Colonic mucosa (tissue), 4 donors: ENCODE data around the gene PIAS2. TPM values are rescaled to one million over a fixed set of nuclear protein-coding genes. Genes with fewer than 3 reads are reported as not detected.

ENCODE experiments used
- DNase-seq: peaks from one replicate; pipeline ENCODE4 v3.0.0-alpha.2; 2020
- H3K27ac ChIP-seq: fragments of 200-600 bp; one replicate; pipeline ENCODE4 v1.8.0; 2021
- H3K27me3 ChIP-seq: fragments of 200-600 bp; one replicate; pipeline ENCODE4 v1.8.0; 2021
- H3K36me3 ChIP-seq: fragments of 200-600 bp; one replicate; pipeline ENCODE4 v1.8.0; 2021
- H3K4me1 ChIP-seq: fragments of 200-600 bp; one replicate; pipeline ENCODE4 v1.8.0; 2021; ENCODE audit warnings: mild to moderate bottlenecking
- H3K4me3 ChIP-seq: fragments of 200-600 bp; one replicate; pipeline ENCODE4 v1.8.0; 2021
- H3K9ac ChIP-seq, 2 donors: one replicate each; pipeline ENCODE4 v1.7.0; 2013; ENCODE audit warnings: control low read depth in 2 of 2, low read depth in 2 of 2, low read length in 2 of 2
- H3K9me3 ChIP-seq: fragments of 200-600 bp; one replicate; pipeline ENCODE4 v1.8.0; 2021
- CTCF ChIP-seq: fragments of 200-600 bp; IDR thresholded peaks from one replicate; pipeline ENCODE4 v1.8.0; 2022; ENCODE audit warnings: antibody characterized with exemption, mild to moderate bottlenecking
- intact Hi-C: fragments of 100-400 bp; cut with DNase I; formaldehyde crosslinking; loops from one replicate; pipeline ENCODE4 v1.14.1; 2022
- total RNA-seq, 2 donors: library from RNA; stranded (reverse); fragmentation: NEBNext Ultra II Directional in 1 of 2; extraction: Animal tissue kit (Norgen Biotek cat#: 25700) in 1 of 2; gene quantifications; one replicate each; pipeline ENCODE4 v1.2.1, GENCODE V29; 2021
- donor health status: healthy.
- donor health status: DM: no; HTN: no; CAD: no.
- donor health status: DM: no; HTN: no; CAD: no.

PIAS2 gene
- total RNA-seq, 2 donors from 2014 or later, result 29.0 to 42.0 TPM

- no peak for TF ChIP-seq CTCF
- intact Hi-C loops, result no loop called here
- DNase-seq, result no peak
Measured at GRCh38 chr18:46829531-46829930, 87.8 kb downstream of the PIAS2 start.

DNA sequence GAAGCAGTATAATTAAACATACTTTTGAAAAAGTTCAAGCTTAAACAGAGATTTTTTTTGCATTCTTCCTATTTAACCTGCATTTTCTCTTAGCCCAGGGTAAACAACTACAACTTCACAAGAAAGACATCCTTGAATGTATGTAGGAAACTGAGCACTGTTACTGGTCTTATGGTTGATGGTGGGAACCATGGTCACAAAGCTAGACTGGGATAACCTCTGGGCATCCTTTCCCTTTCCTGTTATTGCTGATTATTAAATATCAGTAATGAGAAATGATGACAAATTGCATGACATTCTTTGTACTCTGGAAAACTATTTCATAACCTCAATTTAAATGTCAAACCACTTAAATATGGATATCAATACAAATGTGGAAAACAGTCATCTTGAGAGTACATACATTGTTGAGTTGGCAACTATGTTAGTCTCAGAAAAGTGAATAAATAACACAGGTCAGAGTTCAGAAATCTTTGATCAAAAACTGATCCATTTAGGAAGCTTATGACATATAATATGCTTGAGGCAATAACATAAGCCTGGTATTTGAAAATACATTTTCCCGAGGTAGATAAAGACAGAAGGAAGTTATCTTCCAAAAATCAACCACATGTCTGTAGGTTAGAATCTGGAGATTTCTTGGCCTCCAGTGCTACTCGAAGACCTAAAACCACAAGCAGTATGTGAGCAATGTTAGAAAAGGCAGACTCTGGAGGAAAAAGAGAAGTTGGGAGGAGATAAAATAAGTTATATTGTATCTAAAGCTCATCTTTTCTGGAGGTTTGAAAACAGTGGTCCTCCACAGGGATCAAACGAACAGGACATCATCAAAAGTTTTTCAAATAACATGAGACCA lies 95.2 kb downstream of the PIAS2 start:
- no peak for TF ChIP-seq CTCF
- Histone ChIP-seq H3K9ac (no peak overlapping the region), H3K27ac (no peak overlapping the region), H3K4me3 (no peak overlapping the region), H3K4me1 (no peaks in the 10 kb centered on the region), H3K9me3 (no peaks in the 10 kb centered on the region), H3K27me3 (no peaks in the 10 kb centered on the region), H3K36me3 (no peaks in the 10 kb centered on the region)
- no peak for DNase-seq
- intact Hi-C loops, result no loop called here

More at GRCh38 chr18:46829531-46829930, 87.8 kb downstream of the PIAS2 start:
- no peaks in the 10 kb centered on the region for H3K27me3 ChIP-seq
- no peaks in the 10 kb centered on the region for H3K4me1 ChIP-seq
- H3K36me3 ChIP-seq, result peaks cover 5% of the 10 kb centered on the region
- no peaks in the 10 kb centered on the region for H3K9me3 ChIP-seq
- no peak overlapping the region for H3K27ac ChIP-seq
- no peak overlapping the region for H3K9ac ChIP-seq
- no peak overlapping the region for H3K4me3 ChIP-seq

DNA sequence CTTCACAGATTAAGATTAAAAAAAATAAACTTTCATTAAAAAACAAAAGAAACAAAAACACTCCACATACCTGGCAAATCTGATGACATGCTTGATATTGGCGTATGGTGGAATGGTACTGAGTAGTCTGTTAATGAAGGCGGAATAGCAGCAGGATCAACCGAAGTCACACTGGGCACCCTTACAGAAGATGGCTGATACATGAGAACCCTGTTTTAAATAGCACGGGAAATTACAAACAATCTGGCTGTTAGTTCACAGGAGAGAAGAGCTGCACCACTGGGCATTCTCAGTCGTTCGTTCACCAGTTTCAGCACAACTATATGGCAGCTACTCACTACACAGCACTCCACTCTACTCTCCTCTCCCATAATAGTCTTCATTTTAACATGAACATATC lies 96.4 kb downstream of the PIAS2 start:
- H3K36me3 ChIP-seq, result no peaks in the 10 kb centered on the region
- no peaks in the 10 kb centered on the region for H3K9me3 ChIP-seq
- H3K4me1 ChIP-seq, result no peaks in the 10 kb centered on the region
- H3K27ac ChIP-seq, result no peak overlapping the region
- no peaks in the 10 kb centered on the region for H3K27me3 ChIP-seq
- no peak overlapping the region for H3K4me3 ChIP-seq
- intact Hi-C loops, result no loop called here
- no peak for TF ChIP-seq CTCF
- no peak overlapping the region for H3K9ac ChIP-seq
- no peak for DNase-seq

GRCh38 chr18:46815661-46816060 lies 101.6 kb downstream of the PIAS2 start:
- no peak for TF ChIP-seq CTCF
- no peaks in the 10 kb centered on the region for H3K36me3 ChIP-seq
- intact Hi-C loops, result no loop called here
- H3K27me3 ChIP-seq, result no peaks in the 10 kb centered on the region
- no peaks in the 10 kb centered on the region for H3K9me3 ChIP-seq
- H3K27ac ChIP-seq, result no peak overlapping the region
- DNase-seq, result no peak
- H3K4me1 ChIP-seq, result no peaks in the 10 kb centered on the region
- H3K4me3 ChIP-seq, result no peak overlapping the region
- no peak overlapping the region for H3K9ac ChIP-seq

DNA sequence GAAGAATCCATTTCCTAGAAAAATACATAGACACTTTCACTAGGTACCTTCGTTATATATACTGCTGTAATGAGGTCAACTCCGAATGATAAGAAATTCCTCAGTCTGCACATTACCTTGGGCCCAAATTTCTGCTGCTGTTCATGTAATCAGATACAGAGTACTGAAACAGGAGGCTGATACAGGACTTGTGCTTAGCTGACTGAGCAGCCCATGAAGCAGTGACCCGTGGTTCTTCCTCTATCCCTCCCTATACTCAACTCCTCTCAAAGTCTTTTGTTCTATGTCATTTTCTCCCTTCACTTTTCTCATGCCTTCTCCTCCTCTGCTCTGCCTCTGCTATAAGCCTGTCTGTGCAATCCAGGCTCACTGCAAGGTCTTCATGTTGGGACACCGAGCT lies 102.9 kb downstream of the PIAS2 start:
- no peak overlapping the region for H3K4me3 ChIP-seq
- no peaks in the 10 kb centered on the region for H3K9me3 ChIP-seq
- no peaks in the 10 kb centered on the region for H3K36me3 ChIP-seq
- H3K9ac ChIP-seq, result no peak overlapping the region
- H3K4me1 ChIP-seq, result no peaks in the 10 kb centered on the region
- no peak for DNase-seq
- no peak overlapping the region for H3K27ac ChIP-seq
- no peaks in the 10 kb centered on the region for H3K27me3 ChIP-seq
- intact Hi-C loops, result no loop called here
- no peak for TF ChIP-seq CTCF
